GM23248 (cell line): ENCODE results near the gene LAMA5. TPM values are rescaled to one million over a fixed set of nuclear protein-coding genes. Genes with fewer than 3 reads are reported as not detected.

Experiments
- DNase-seq: peaks from one replicate; pipeline ENCODE4 v3.0.0-alpha.2; 2015
- H2AFZ ChIP-seq: fragments of 200-600 bp; sonication (generic); 2 replicates; pipeline ENCODE4 v1.6.1; 2016; ENCODE audit warnings: antibody characterized with exemption
- H3F3A ChIP-seq: fragments of 200-600 bp; sonication (generic); 2 replicates; pipeline ENCODE4 v1.6.1; 2016; ENCODE audit warnings: mild to moderate bottlenecking, antibody characterized with exemption, mixed run types; ENCODE audit not compliant: insufficient read depth
- H3K27ac ChIP-seq: fragments of 200-600 bp; sonication (generic); 2 replicates; pipeline ENCODE4 v1.5.1; 2016; ENCODE audit warnings: mild to moderate bottlenecking
- H3K27me3 ChIP-seq: fragments of 200-600 bp; sonication (generic); replicated peaks from 2 replicates; pipeline ENCODE4 v1.6.1; 2016; ENCODE audit warnings: mild to moderate bottlenecking; ENCODE audit not compliant: insufficient read depth
- H3K36me3 ChIP-seq: fragments of 200-600 bp; sonication (generic); 2 replicates; pipeline ENCODE4 v1.6.1; 2016; ENCODE audit warnings: low read depth, mild to moderate bottlenecking
- H3K4me1 ChIP-seq: fragments of 200-600 bp; sonication (generic); 2 replicates; pipeline ENCODE4 v1.6.1; 2016; ENCODE audit warnings: mild to moderate bottlenecking; ENCODE audit not compliant: insufficient read depth
- H3K4me2 ChIP-seq: fragments of 200-600 bp; sonication (generic); one replicate; pipeline ENCODE4 v1.6.1; 2016; ENCODE audit warnings: mild to moderate bottlenecking; ENCODE audit not compliant: unreplicated experiment
- H3K4me3 ChIP-seq: fragments of 200-600 bp; sonication (generic); 2 replicates; pipeline ENCODE4 v1.5.1; 2016; ENCODE audit warnings: mild to moderate bottlenecking
- H3K79me2 ChIP-seq: fragments of 200-600 bp; sonication (generic); 2 replicates; pipeline ENCODE4 v1.6.1; 2016; ENCODE audit warnings: mild to moderate bottlenecking; ENCODE audit not compliant: insufficient read depth
- H3K9ac ChIP-seq: fragments of 200-600 bp; sonication (generic); 2 replicates; pipeline ENCODE4 v1.6.1; 2016; ENCODE audit warnings: mild to moderate bottlenecking
- H3K9me2 ChIP-seq: fragments of 200-600 bp; sonication (generic); 2 replicates; pipeline ENCODE4 v1.6.1; 2016; ENCODE audit warnings: mixed run types, mild to moderate bottlenecking, moderate library complexity; ENCODE audit not compliant: insufficient read depth
- H3K9me3 ChIP-seq: fragments of 200-600 bp; sonication (generic); one replicate; pipeline ENCODE4 v1.6.1; 2017; ENCODE audit warnings: low read depth
- H4K20me1 ChIP-seq: fragments of 200-600 bp; sonication (generic); 2 replicates; pipeline ENCODE4 v1.6.0; 2016; ENCODE audit not compliant: insufficient read depth
- EZH2 ChIP-seq: fragments of 200-600 bp; sonication (generic); IDR thresholded peaks from 2 replicates; pipeline ENCODE4 v1.6.1; 2018; ENCODE audit warnings: antibody characterized with exemption, mild to moderate bottlenecking; ENCODE audit not compliant: insufficient read depth, poor library complexity, severe bottlenecking
- EZH2phosphoT487 ChIP-seq: fragments of 200-600 bp; sonication (generic); IDR thresholded peaks from 2 replicates; pipeline ENCODE4 v1.6.1; 2018; ENCODE audit warnings: antibody characterized with exemption, moderate library complexity, mild to moderate bottlenecking, low read depth; ENCODE audit not compliant: insufficient read depth
- WGBS, 2 experiments: methylation state at CpG; one replicate each; pipeline ENCODE4 v1.1.6; 2015 to 2017; ENCODE audit warnings: low lambda C conversion rate in 2 of 2, low coverage in 1 of 2; ENCODE audit errors: missing lambda C conversion rate in 2 of 2; 5-methylcytosine and 5-hydroxymethylcytosine counted together
- in situ Hi-C: fragments of 300-500 bp; cut with MboI; formaldehyde crosslinking; loops from 2 replicates; pipeline ENCODE4 v1.15.0; 2020
- polyA plus RNA-seq: library from polyadenylated mRNA; unstranded; fragments of >200 nt; fragmentation: Nextera tagmentation; extraction: Ambion mirVana; gene quantifications from 2 replicates; pipeline ENCODE4 v1.2.1, GENCODE V29; 2016
- total RNA-seq: library from RNA; depleted of rRNA; stranded (reverse); fragments of >200 nt; shearing (Covaris generic); gene quantifications from 2 replicates; pipeline ENCODE4 v1.2.3, GENCODE V29; 2014

The LAMA5 gene
- total and polyA plus RNA-seq, 2 experiments from 2014 or later: 4.5 to 6.0 TPM

- Histone ChIP-seq H3K36me3 (no peaks in the 10 kb centered on the region), H3K4me1 (no peaks in the 10 kb centered on the region), H3K9ac (no peak overlapping the region), H2AFZ (no peak overlapping the region), H3K4me3 (no peak overlapping the region), H3K9me3 (no peaks in the 10 kb centered on the region), H4K20me1 (no peaks in the 10 kb centered on the region), H3K9me2 (no peaks in the 10 kb centered on the region), H3K27me3 (no peaks in the 10 kb centered on the region), H3K27ac (no peak overlapping the region), H3K79me2 (no peaks in the 10 kb centered on the region), H3K4me2 (no peak overlapping the region), H3F3A (no peaks in the 10 kb centered on the region)
- 93 to 96% methylated on average over 15 to 16 of the region's 16 CpGs for WGBS, 2 experiments
- in situ Hi-C loops: no loop called here
- DNase-seq: no peak
- no peak for TF ChIP-seq EZH2
- no peak for TF ChIP-seq EZH2phosphoT487
These were observed 45.1 kb downstream of the LAMA5 start for GRCh38 chr20:62321975-62322374.

- TF ChIP-seq EZH2: no peak
- Histone ChIP-seq H2AFZ (no peak overlapping the region), H3K27ac (no peak overlapping the region), H3K9ac (no peak overlapping the region), H3K36me3 (no peaks in the 10 kb centered on the region), H3K9me3 (no peaks in the 10 kb centered on the region), H3K27me3 (no peaks in the 10 kb centered on the region), H3K4me3 (no peak overlapping the region), H3F3A (no peaks in the 10 kb centered on the region), H3K9me2 (no peaks in the 10 kb centered on the region), H3K4me2 (no peak overlapping the region), H3K79me2 (no peaks in the 10 kb centered on the region), H4K20me1 (no peaks in the 10 kb centered on the region), H3K4me1 (no peaks in the 10 kb centered on the region)
- WGBS, 2 experiments: 62 to 81% methylated on average over 4 to 7 of the region's 7 CpGs
- peak; percentile 34 for DNase-seq
- in situ Hi-C loops: no loop called here
These were observed 45.6 kb downstream of the LAMA5 start for GRCh38 chr20:62321521-62321948.

GRCh38 chr20:62320581-62321354 lies 46.3 kb downstream of the LAMA5 start:
- H4K20me1 ChIP-seq: no peaks in the 10 kb centered on the region
- no peaks in the 10 kb centered on the region for H3K36me3 ChIP-seq
- no peak overlapping the region for H3K4me3 ChIP-seq
- no peaks in the 10 kb centered on the region for H3K4me1 ChIP-seq
- H3K9me3 ChIP-seq: no peaks in the 10 kb centered on the region
- H3K27me3 ChIP-seq: no peaks in the 10 kb centered on the region
- TF ChIP-seq EZH2: no peak
- TF ChIP-seq EZH2phosphoT487: no peak
- peak; percentile 19 for DNase-seq
- no peaks in the 10 kb centered on the region for H3F3A ChIP-seq
- no peak overlapping the region for H3K9ac ChIP-seq
- no peak overlapping the region for H3K27ac ChIP-seq
- no peaks in the 10 kb centered on the region for H3K79me2 ChIP-seq
- H3K4me2 ChIP-seq: no peak overlapping the region
- WGBS, 2 experiments: 91 to 92% methylated on average over 20 to 22 of the region's 22 CpGs
- H2AFZ ChIP-seq: no peak overlapping the region
- in situ Hi-C loops: no loop called here
- H3K9me2 ChIP-seq: no peaks in the 10 kb centered on the region

- Histone ChIP-seq H3K4me1 (no peaks in the 10 kb centered on the region), H4K20me1 (no peaks in the 10 kb centered on the region), H3K27ac (no peak overlapping the region), H3K27me3 (no peaks in the 10 kb centered on the region), H3K36me3 (no peaks in the 10 kb centered on the region), H3K4me3 (no peak overlapping the region), H3K9me2 (no peaks in the 10 kb centered on the region), H3F3A (no peaks in the 10 kb centered on the region), H3K4me2 (no peak overlapping the region), H3K79me2 (no peaks in the 10 kb centered on the region), H3K9ac (no peak overlapping the region), H2AFZ (no peak overlapping the region), H3K9me3 (no peaks in the 10 kb centered on the region)
- in situ Hi-C loops: no loop called here
- no peak for TF ChIP-seq EZH2phosphoT487
- TF ChIP-seq EZH2: no peak
- DNase-seq: peak; percentile 28
- WGBS, 2 experiments: 18 to 23% methylated on average over 21 to 29 of the region's 29 CpGs
These were observed 47.7 kb downstream of the LAMA5 start for GRCh38 chr20:62319346-62319909.
